HG03565 (cell line): ENCODE results near the gene MICU1.
"Not testable (repeated sequence)": the region's sequence is repeated elsewhere in the genome, so short reads cannot be mapped to it uniquely, and the experiment has no call there.

Experiments
- ATAC-seq: cut with Tn5 transposase; IDR thresholded peaks from one replicate; pipeline ENCODE4 v1.9.1; 2021; ENCODE audit warnings: mild to moderate bottlenecking, moderate library complexity; ENCODE audit not compliant: unreplicated experiment

Gene MICU1

GRCh38 chr10:72354356-72355213 lies 271.3 kb downstream of the MICU1 start, which contains the start of gene DNAJB12:
Gene DNAJB12, minus strand, starts transcription at chr10:72354919. Its CDS starts 22 bp downstream, at chr10:72354897.
- ATAC-seq = peak; percentile 70

GRCh38 chr10:72353965-72354355 lies 271.9 kb downstream of the MICU1 start:
- ATAC-seq = no peak

GRCh38 chr10:72353028-72353964 lies 272.6 kb downstream of the MICU1 start:
- ATAC-seq = no peak

- ATAC-seq = no peak
Observed at GRCh38 chr10:72351479-72351878, 274.4 kb downstream of the MICU1 start.

- no peak for ATAC-seq
Observed at GRCh38 chr10:72349438-72349837, 276.4 kb downstream of the MICU1 start.

- no peak for ATAC-seq
Observed at GRCh38 chr10:72348282-72348681, 277.6 kb downstream of the MICU1 start.

- ATAC-seq = not testable (repeated sequence)
Observed at GRCh38 chr10:72346117-72346516, 279.8 kb downstream of the MICU1 start.

GRCh38 chr10:72344932-72345331 lies 280.9 kb downstream of the MICU1 start:
- ATAC-seq = no peak

GRCh38 chr10:72342911-72343310 lies 283.0 kb downstream of the MICU1 start:
- ATAC-seq = no peak

- peak; percentile 33 for ATAC-seq
Observed at GRCh38 chr10:72340510-72341261, 285.2 kb downstream of the MICU1 start.

GRCh38 chr10:72338180-72338579 lies 287.7 kb downstream of the MICU1 start:
- no peak for ATAC-seq

- no peak for ATAC-seq
Observed at GRCh38 chr10:72337722-72338121, 288.2 kb downstream of the MICU1 start.

- no peak for ATAC-seq
Observed at GRCh38 chr10:72337039-72337629, 288.7 kb downstream of the MICU1 start.

GRCh38 chr10:72336259-72337038 lies 289.4 kb downstream of the MICU1 start:
- no peak for ATAC-seq

GRCh38 chr10:72335394-72336258 lies 290.3 kb downstream of the MICU1 start:
- ATAC-seq = peak; percentile 14

- peak; percentile 66 for ATAC-seq
Observed at GRCh38 chr10:72334825-72335393, 291.0 kb downstream of the MICU1 start.

- ATAC-seq = peak; percentile 2
Observed at GRCh38 chr10:72334196-72334824, 291.6 kb downstream of the MICU1 start.
